ENCODE data around the gene TLR9. TPM values are rescaled to one million over a fixed set of nuclear protein-coding genes. Genes with fewer than 3 reads are reported as not detected.
"Not testable (repeated sequence)": the region's sequence is repeated elsewhere in the genome, so short reads cannot be mapped to it uniquely, and the experiment has no call there.

The TLR9 gene
- 0.12 TPM in 1 of 2 replicates, not detected in the other for polyA plus RNA-seq (2012; rRNA removed)
- not detected in 2 replicates for polyA plus RNA-seq (2012; cell fraction: cytosol; rRNA removed)
- polyA plus RNA-seq (2012; cell fraction: nucleus; rRNA removed) = 0.31 and 0.38 TPM in 2 replicates

- 87% methylated on average over 5 of the region's 9 CpGs for WGBS (ENCODE audit: low lambda C conversion rate)
- Histone ChIP-seq H3K4me3 (ENCODE audit: low read depth in 2 of 2, low read length in 1 of 2) (no peak within 1 kb of the TSS), H3K79me2 (ENCODE audit: insufficient read depth) (no peaks in the 10 kb centered on the region), H3K9me2 (no peaks in the 10 kb centered on the region), H2AFZ (ENCODE audit: low read depth) (no peak within 1 kb of the TSS), H3K9me3 (no peaks in the 10 kb centered on the region), H3K4me1 (ENCODE audit: control insufficient read depth in 1 of 2, insufficient read depth in 2 of 2, low read depth in 1 of 2, low read length in 1 of 2) (peaks cover 0 to under 1% of the 10 kb centered on the region in 2 experiments; a peak in 1 of 4 replicates), H3K36me3 (replicated peaks in 1 of 2; ENCODE audit: control insufficient read depth in 1 of 2, insufficient read depth in 2 of 2, low read length in 1 of 2) (peaks cover 4 to 24% of the 10 kb centered on the region in 2 experiments), H3K27ac (ENCODE audit: low read depth in 2 of 2, low read length in 1 of 2) (no peak within 1 kb of the TSS), H3K4me2 (no peak within 1 kb of the TSS), H3K27me3 (ENCODE audit: insufficient read depth) (no peaks in the 10 kb centered on the region), H3K9ac (no peak within 1 kb of the TSS), H4K20me1 (ENCODE audit: insufficient read depth) (no peaks in the 10 kb centered on the region), H3F3A (replicated peaks; ENCODE audit: insufficient read depth) (no peaks in the 10 kb centered on the region)
- POLR2A ChIA-PET = interaction anchor here (0.6 kb wide), 1 partner anchor 62 kb away, joined by 4 read pairs; the partner anchor contains the start of gene GLYCTK
- TF ChIP-seq USF2 (IDR thresholded peaks at IDR 0.05; ENCODE audit: borderline replicate concordance, low read depth, low read length) (no peak), IRF3 (IDR thresholded peaks at IDR 0.05; ENCODE audit: low read depth, low read length) (no peak), MXI1 (IDR thresholded peaks at IDR 0.05; ENCODE audit: low read depth, low read length) (no peak), RCOR1 (IDR thresholded peaks at IDR 0.05; ENCODE audit: low read length) (no peak), MEF2A (IDR thresholded peaks at IDR 0.05; ENCODE audit: borderline replicate concordance, low read depth) (no peak), RAD21 (IDR thresholded peaks at IDR 0.05; ENCODE audit: low read length) (no peak), EZH2phosphoT487 (IDR thresholded peaks at IDR 0.05; ENCODE audit: borderline replicate concordance, low read depth) (no peak), RFX5 (IDR thresholded peaks at IDR 0.05; ENCODE audit: low read length) (no peak), TAF1 (IDR thresholded peaks at IDR 0.05; ENCODE audit: borderline replicate concordance, low read depth, low read length) (no peak), ELF1 (IDR thresholded peaks at IDR 0.05) (no peak), EP300 (IDR thresholded peaks at IDR 0.05; ENCODE audit: borderline replicate concordance in 1 of 2, low read depth in 1 of 2, low read length in 1 of 2) (no peak), YY1 (IDR thresholded peaks at IDR 0.05; ENCODE audit: low read depth) (no peak)
- TF ChIP-seq, protein P1, sequence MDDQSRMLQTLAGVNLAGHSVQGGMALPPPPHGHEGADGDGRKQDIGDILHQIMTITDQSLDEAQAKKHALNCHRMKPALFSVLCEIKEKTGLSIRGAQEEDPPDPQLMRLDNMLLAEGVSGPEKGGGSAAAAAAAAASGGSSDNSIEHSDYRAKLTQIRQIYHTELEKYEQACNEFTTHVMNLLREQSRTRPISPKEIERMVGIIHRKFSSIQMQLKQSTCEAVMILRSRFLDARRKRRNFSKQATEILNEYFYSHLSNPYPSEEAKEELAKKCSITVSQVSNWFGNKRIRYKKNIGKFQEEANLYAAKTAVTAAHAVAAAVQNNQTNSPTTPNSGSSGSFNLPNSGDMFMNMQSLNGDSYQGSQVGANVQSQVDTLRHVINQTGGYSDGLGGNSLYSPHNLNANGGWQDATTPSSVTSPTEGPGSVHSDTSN (IDR thresholded peaks at IDR 0.05) = no peak
- CTCF ChIA-PET = interaction anchor here (1.2 to 16.1 kb wide), 5 partner anchors 8 to 223 kb away, joined by 3 to 257 read pairs (median 57); partner anchors contain the start of gene TWF2
- no peak for DNase-seq
Measured at GRCh38 chr3:52225452-52226228, at the start of gene TLR9. Gene TLR9, minus strand, starts transcription at chr3:52225645. Its CDS starts 116 bp downstream, at chr3:52225529.

- H3F3A ChIP-seq (replicated peaks; ENCODE audit: insufficient read depth); POLR2A ChIA-PET; H3K4me3 ChIP-seq (ENCODE audit: low read depth in 2 of 2, low read length in 1 of 2); H3K9ac ChIP-seq; H3K27me3 ChIP-seq (ENCODE audit: insufficient read depth); H2AFZ ChIP-seq (ENCODE audit: low read depth); H3K9me2 ChIP-seq; H3K27ac ChIP-seq (ENCODE audit: low read depth in 2 of 2, low read length in 1 of 2); DNase-seq; H3K9me3 ChIP-seq: not testable (repeated sequence)
- CTCF ChIA-PET = interaction anchor here (2.0 kb wide), 1 partner anchor 54 kb away, joined by 7 read pairs; no protein-coding TSS in a partner anchor
- Histone ChIP-seq H3K4me1 (ENCODE audit: control insufficient read depth in 1 of 2, insufficient read depth in 2 of 2, low read depth in 1 of 2, low read length in 1 of 2) (peaks cover 10 to 11% of the 10 kb centered on the region in 2 experiments; a peak in 3 of 4 replicates), H3K4me2 (0 out of 2 replicates have a peak overlapping the region, but pooled peaks have one; percentile 96), H4K20me1 (ENCODE audit: insufficient read depth) (peaks cover 80% of the 10 kb centered on the region), H3K79me2 (ENCODE audit: insufficient read depth) (peaks cover 91% of the 10 kb centered on the region), H3K36me3 (replicated peaks in 1 of 2; ENCODE audit: control insufficient read depth in 1 of 2, insufficient read depth in 2 of 2, low read length in 1 of 2) (peaks cover 15 to 35% of the 10 kb centered on the region in 2 experiments)
- whole genome bisulfite sequencing (ENCODE audit: low lambda C conversion rate) = 95% methylated on average over 18 of the region's 18 CpGs
Measured at GRCh38 chr3:52274781-52275180, 49.3 kb upstream of the TLR9 start.
